WTC11 (cell line): Measurements from ENCODE around the gene AFF3. TPM values are rescaled to one million over a fixed set of nuclear protein-coding genes. Genes with fewer than 3 reads are reported as not detected.

ENCODE experiments used
- ATAC-seq: fragments of 200-7000 bp; cut with Tn5 transposase; 2 replicates; pipeline ENCODE4 v1.10.0; 2021; ENCODE audit warnings: mild to moderate bottlenecking, moderate library complexity
- CTCF ChIA-PET: fragments of 300-600 bp; sonication (Branson Sonifier 250); formaldehyde crosslinking; loops from one replicate; lab custom pipeline; 2021; ENCODE audit warnings: antibody characterized with exemption; lab: Charles Lee
- POLR2A ChIA-PET: fragments of 350-600 bp; sonication (Branson Sonifier 250); formaldehyde crosslinking; loops from one replicate; lab custom pipeline; 2021; ENCODE audit warnings: antibody characterized with exemption; lab: Charles Lee
- DNase-seq: peaks from one replicate; pipeline ENCODE4 v3.0.0; 2021; ENCODE audit warnings: low spot score
- H3K27ac Mint-ChIP-seq: 2 replicates; pipeline ENCODE4 v1.8.0; 2021; ENCODE audit warnings: mixed read lengths
- H3K27me3 Mint-ChIP-seq: 2 replicates; pipeline ENCODE4 v1.8.0; 2021; ENCODE audit warnings: low read depth, mild to moderate bottlenecking, moderate library complexity, mixed read lengths
- H3K36me3 Mint-ChIP-seq: 2 replicates; pipeline ENCODE4 v1.8.0; 2021; ENCODE audit warnings: mixed read lengths
- H3K4me1 Mint-ChIP-seq: 2 replicates; pipeline ENCODE4 v1.8.0; 2022; ENCODE audit warnings: mixed read lengths
- H3K4me3 Mint-ChIP-seq: 2 replicates; pipeline ENCODE4 v1.8.0; 2021; ENCODE audit warnings: mild to moderate bottlenecking, moderate library complexity, mixed read lengths
- H3K9me3 Mint-ChIP-seq: 2 replicates; pipeline ENCODE4 v1.8.0; 2021; ENCODE audit warnings: mixed read lengths
- AR ChIP-seq: fragments of 250-450 bp; sonication (Bioruptor Pico); IDR thresholded peaks from 2 replicates; pipeline ENCODE4 v1.9.0; 2021; ENCODE audit warnings: mild to moderate bottlenecking
- CREM ChIP-seq: sonication (generic); formaldehyde crosslinking; IDR thresholded peaks from 2 replicates; pipeline ENCODE4 v1.8.1; 2022; ENCODE audit warnings: mild to moderate bottlenecking, missing genetic modification reagents, moderate library complexity
- CTCF ChIP-seq: fragments of 200-600 bp; IDR thresholded peaks from 2 replicates; pipeline ENCODE4 v1.8.0; 2022; ENCODE audit warnings: antibody characterized with exemption
- E2F4 ChIP-seq: sonication (generic); formaldehyde crosslinking; IDR thresholded peaks from 2 replicates; pipeline ENCODE4 v1.8.1; 2022; ENCODE audit warnings: low read depth, mild to moderate bottlenecking, moderate library complexity, missing genetic modification reagents, borderline replicate concordance
- ELF4 ChIP-seq: sonication (generic); formaldehyde crosslinking; IDR thresholded peaks from 2 replicates; pipeline ENCODE4 v1.8.1; 2022; ENCODE audit warnings: low read depth, mild to moderate bottlenecking, moderate library complexity, missing genetic modification reagents
- ESRRA ChIP-seq: sonication (generic); formaldehyde crosslinking; IDR thresholded peaks from 2 replicates; pipeline ENCODE4 v1.8.1; 2022; ENCODE audit warnings: mild to moderate bottlenecking, missing genetic modification reagents, borderline replicate concordance
- ETV6 ChIP-seq: sonication (generic); formaldehyde crosslinking; IDR thresholded peaks from 2 replicates; pipeline ENCODE4 v1.8.1; 2022; ENCODE audit warnings: mild to moderate bottlenecking, missing genetic modification reagents
- HMGXB4 ChIP-seq: sonication (generic); formaldehyde crosslinking; IDR thresholded peaks from 2 replicates; pipeline ENCODE4 v1.8.1; 2023; ENCODE audit warnings: mild to moderate bottlenecking, moderate library complexity, missing genetic modification reagents
- KAT7 ChIP-seq: sonication (generic); formaldehyde crosslinking; IDR thresholded peaks from 2 replicates; pipeline ENCODE4 v1.8.1; 2023; ENCODE audit warnings: missing genetic modification reagents, mild to moderate bottlenecking, borderline replicate concordance
- NFE2L1 ChIP-seq: sonication (generic); formaldehyde crosslinking; IDR thresholded peaks from 2 replicates; pipeline ENCODE4 v1.8.1; 2023; ENCODE audit warnings: missing genetic modification reagents
- NR1H2 ChIP-seq: sonication (generic); formaldehyde crosslinking; IDR thresholded peaks from 2 replicates; pipeline ENCODE4 v1.9.0; 2021; ENCODE audit warnings: mild to moderate bottlenecking, moderate library complexity, missing genetic modification reagents
- OVOL2 ChIP-seq: fragments of 250-450 bp; sonication (Bioruptor Pico); IDR thresholded peaks from 2 replicates; pipeline ENCODE4 v1.9.0; 2021; ENCODE audit warnings: mild to moderate bottlenecking, borderline replicate concordance
- PREB ChIP-seq: sonication (generic); formaldehyde crosslinking; IDR thresholded peaks from 2 replicates; pipeline ENCODE4 v1.8.1; 2022; ENCODE audit warnings: mild to moderate bottlenecking, missing genetic modification reagents, moderate library complexity, borderline replicate concordance
- RELA ChIP-seq: sonication (generic); formaldehyde crosslinking; IDR thresholded peaks from 2 replicates; pipeline ENCODE4 v1.8.1; 2022; ENCODE audit warnings: missing genetic modification reagents, mild to moderate bottlenecking, borderline replicate concordance
- SMAD3 ChIP-seq: sonication (generic); formaldehyde crosslinking; IDR thresholded peaks from 2 replicates; pipeline ENCODE4 v1.8.0; 2022; ENCODE audit warnings: missing genetic modification reagents, mild to moderate bottlenecking, borderline replicate concordance
- SOX15 ChIP-seq: fragments of 250-450 bp; sonication (Bioruptor Pico); IDR thresholded peaks from 2 replicates; pipeline ENCODE4 v1.9.0; 2021; ENCODE audit warnings: mild to moderate bottlenecking
- STAT6 ChIP-seq: sonication (generic); formaldehyde crosslinking; conservative IDR thresholded peaks from 2 replicates; pipeline ENCODE4 v1.8.1; 2023; ENCODE audit warnings: mild to moderate bottlenecking, low read depth, missing genetic modification reagents, moderate library complexity
- TEAD4 ChIP-seq: sonication (generic); formaldehyde crosslinking; IDR thresholded peaks from 2 replicates; pipeline ENCODE4 v1.8.0; 2022; ENCODE audit warnings: mild to moderate bottlenecking, missing genetic modification reagents
- ZBTB43 ChIP-seq: sonication (generic); formaldehyde crosslinking; IDR thresholded peaks from 2 replicates; pipeline ENCODE4 v1.8.1; 2023; ENCODE audit warnings: mild to moderate bottlenecking, missing genetic modification reagents
- ZMAT4 ChIP-seq: fragments of 250-450 bp; sonication (Bioruptor Pico); IDR thresholded peaks from 2 replicates; pipeline ENCODE4 v1.9.0; 2021; ENCODE audit warnings: mild to moderate bottlenecking
- ZNF121 ChIP-seq: sonication (generic); formaldehyde crosslinking; IDR thresholded peaks from 2 replicates; pipeline ENCODE4 v1.8.0; 2023; ENCODE audit warnings: missing genetic modification reagents
- ZNF232 ChIP-seq: sonication (generic); formaldehyde crosslinking; IDR thresholded peaks from 2 replicates; pipeline ENCODE4 v1.8.0; 2022; ENCODE audit warnings: mild to moderate bottlenecking, missing genetic modification reagents
- total RNA-seq: library from RNA; stranded (reverse); gene quantifications from 3 replicates; pipeline ENCODE4 v1.2.3, GENCODE V29; 2021

AFF3 gene
- total RNA-seq, 1 experiment from 2014 or later, result 1.2 TPM

- TF ChIP-seq E2F4 (CRISPR knock-in tag) (no peak), ZNF121 (no peak), CREM (no peak), TEAD4 (CRISPR knock-in tag) (no peak), ZNF232 (CRISPR knock-in tag) (no peak)
Observed at GRCh38 chr2:100057901-100058261, 84.5 kb downstream of the AFF3 start (continued).

- DNase-seq (no peak), ATAC-seq (no peak)
- Mint-ChIP-seq H3K4me3 (no peak overlapping the region), H3K4me1 (peaks cover 4% of the 10 kb centered on the region; the same call in 1 of the 2 replicates), H3K9me3 (no peaks in the 10 kb centered on the region), H3K27me3 (no peaks in the 10 kb centered on the region), H3K36me3 (no peaks in the 10 kb centered on the region), H3K27ac (no peak overlapping the region)
- POLR2A ChIA-PET, result no interaction called here
- CTCF ChIA-PET, result no interaction called here
- TF ChIP-seq STAT6 (CRISPR knock-in tag), result no peak
- TF ChIP-seq ELF4 (CRISPR knock-in tag), result no peak
- no peak for TF ChIP-seq ETV6 (CRISPR knock-in tag)
- TF ChIP-seq OVOL2 (CRISPR knock-in tag), result no peak
- no peak for TF ChIP-seq ZBTB43 (CRISPR knock-in tag)
- TF ChIP-seq PREB (CRISPR knock-in tag), result no peak
- TF ChIP-seq NR1H2 (CRISPR knock-in tag), result no peak
- TF ChIP-seq SOX15 (CRISPR knock-in tag), result no peak
- TF ChIP-seq ESRRA (CRISPR knock-in tag), result no peak
- TF ChIP-seq NFE2L1 (CRISPR knock-in tag), result no peak
- TF ChIP-seq ZMAT4 (CRISPR knock-in tag), result no peak
- TF ChIP-seq SMAD3, result no peak
- no peak for TF ChIP-seq KAT7
- TF ChIP-seq RELA (CRISPR knock-in tag), result no peak
- TF ChIP-seq CTCF, result no peak
- TF ChIP-seq AR (CRISPR knock-in tag), result no peak
- TF ChIP-seq HMGXB4, result no peak
Observed at GRCh38 chr2:100054426-100054825, 88.0 kb downstream of the AFF3 start.
